ENCODE measurements around the gene ELAVL1.

GRCh38 chr19:7977723-7978040 lies 27.8 kb downstream of the ELAVL1 start:
- TF ChIP-seq YY1 (IDR thresholded peaks at IDR 0.05; ENCODE audit: insufficient read depth, insufficient read length) (no peak), SUZ12 (IDR thresholded peaks at IDR 0.05; ENCODE audit: extremely low read depth, insufficient read depth, insufficient read length) (no peak)

Measured in NT2/D1 (cell line).